ENCODE results near the gene SALL1. TPM values are rescaled to one million over a fixed set of nuclear protein-coding genes. Genes with fewer than 3 reads are reported as not detected.

Gene SALL1
- total RNA-seq, 1 donor from 2014 or later = 27.9 TPM

- ATAC-seq = no peak
- no peak for DNase-seq (ENCODE audit: low spot score)
These were observed 36.7 kb downstream of the SALL1 start for GRCh38 chr16:51114382-51114781.

GRCh38 chr16:51113236-51114125, 37.6 kb downstream of the SALL1 start:
- ATAC-seq (no peak), DNase-seq (ENCODE audit: low spot score) (no peak)

- ATAC-seq = peak; percentile 10
- no peak for DNase-seq (ENCODE audit: low spot score)
These were observed 38.7 kb downstream of the SALL1 start for GRCh38 chr16:51112323-51112722.

DNA sequence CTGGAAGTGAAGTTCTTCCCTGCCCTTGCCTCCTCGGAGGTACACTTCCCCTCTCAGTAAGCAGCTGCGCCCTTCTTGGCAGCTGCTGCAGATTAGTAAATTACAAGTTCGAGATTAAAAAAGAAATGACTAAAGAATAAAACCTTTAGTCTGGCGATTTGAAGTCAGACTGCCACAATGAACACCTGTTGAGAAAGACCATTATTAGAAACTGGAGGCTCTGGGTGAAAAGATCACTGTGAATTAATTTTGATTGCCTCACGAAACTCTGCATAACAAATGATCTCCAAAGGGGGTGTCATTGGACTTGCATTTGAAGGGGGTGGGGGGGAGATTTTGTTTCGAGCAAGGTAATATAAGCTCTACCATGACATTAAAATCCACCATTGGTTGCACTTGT, 39.3 kb downstream of the SALL1 start:
- ATAC-seq (no peak), DNase-seq (ENCODE audit: low spot score) (no peak)

GRCh38 chr16:51110700-51111157, 40.3 kb downstream of the SALL1 start:
- DNase-seq (ENCODE audit: low spot score) (no peak), ATAC-seq (peak; percentile 48)

DNA sequence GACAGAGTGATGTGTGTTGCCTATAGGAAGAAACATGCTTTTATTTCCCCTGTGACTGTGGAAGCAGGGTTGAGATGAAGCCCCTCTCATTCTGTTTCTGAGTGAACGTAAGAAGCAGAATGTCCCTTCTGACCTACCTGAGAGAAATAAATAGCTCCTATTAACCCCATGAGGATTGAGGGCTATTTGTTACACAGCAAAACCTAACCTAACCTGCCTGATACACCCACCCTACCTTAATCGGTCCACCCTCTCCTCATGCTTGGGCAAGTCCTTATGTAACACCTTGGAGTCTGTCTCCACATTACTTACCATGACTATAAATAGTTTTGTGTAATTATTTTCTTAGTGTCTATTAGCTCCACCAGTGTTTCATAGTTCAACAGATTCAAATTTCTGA, 41.9 kb downstream of the SALL1 start:
- DNase-seq (ENCODE audit: low spot score) (no peak), ATAC-seq (no peak)

GRCh38 chr16:51107742-51108141, 43.3 kb downstream of the SALL1 start:
- DNase-seq (ENCODE audit: low spot score) = no peak
- peak; percentile 74 for ATAC-seq

DNA sequence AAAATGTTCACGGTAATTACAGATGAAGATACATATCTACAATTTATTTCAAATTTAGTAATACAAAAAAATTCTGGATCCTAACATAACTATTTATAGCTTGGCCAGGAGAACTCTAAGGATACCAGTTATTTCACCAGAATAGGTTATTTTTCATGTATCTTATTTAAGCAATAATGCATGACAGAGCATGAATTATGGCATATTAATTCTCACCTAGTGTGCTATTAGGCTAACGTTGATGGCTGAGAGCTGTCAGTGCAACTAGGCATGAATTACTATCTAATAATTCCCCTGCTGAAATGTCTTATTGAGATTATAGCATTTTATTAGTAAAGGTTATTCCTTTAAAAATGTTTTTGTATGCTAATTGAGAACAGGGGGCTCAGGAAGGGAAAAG, 44.5 kb downstream of the SALL1 start:
- no peak for DNase-seq (ENCODE audit: low spot score)
- no peak for ATAC-seq

DNA sequence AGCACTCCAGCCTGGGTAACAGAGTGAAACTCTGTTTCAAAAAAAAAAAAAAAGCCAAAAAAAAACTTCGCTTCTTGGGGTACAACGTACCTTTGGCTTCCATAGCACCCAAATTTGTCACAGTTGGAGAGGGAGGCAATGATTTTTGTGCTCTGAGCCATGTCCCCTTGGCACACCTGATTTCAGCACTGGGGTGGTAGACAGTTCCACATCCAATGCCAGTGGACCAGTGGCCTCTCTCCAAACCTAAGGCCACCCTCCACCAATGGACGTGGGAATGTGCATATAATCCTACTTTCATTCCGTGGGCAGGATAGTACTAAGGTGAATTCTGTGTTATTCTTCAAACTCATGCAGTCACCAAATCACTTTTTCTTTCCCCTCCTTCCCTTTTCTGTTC, 47.5 kb downstream of the SALL1 start:
- ATAC-seq = no peak
- no peak for DNase-seq (ENCODE audit: low spot score)

DNA sequence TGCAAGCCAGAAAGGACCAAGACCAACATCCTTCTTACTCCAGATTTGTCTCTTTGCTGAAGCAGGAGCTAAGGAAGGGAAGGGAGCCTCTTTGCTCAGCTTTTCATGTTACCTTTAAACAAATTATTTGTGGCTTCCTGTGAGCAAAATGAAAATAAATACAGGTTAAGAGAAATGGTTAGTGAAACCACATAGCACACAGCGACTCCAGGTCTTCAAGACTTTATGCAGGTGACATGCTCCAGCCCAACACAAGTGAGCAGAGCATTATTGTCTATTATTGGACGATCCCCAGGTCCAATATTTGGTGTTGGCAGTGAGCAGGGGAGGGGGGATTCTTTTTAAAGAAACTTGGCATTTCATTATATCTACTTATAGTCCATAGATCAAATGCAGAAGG, 53.3 kb downstream of the SALL1 start:
- no peak for ATAC-seq

DNA sequence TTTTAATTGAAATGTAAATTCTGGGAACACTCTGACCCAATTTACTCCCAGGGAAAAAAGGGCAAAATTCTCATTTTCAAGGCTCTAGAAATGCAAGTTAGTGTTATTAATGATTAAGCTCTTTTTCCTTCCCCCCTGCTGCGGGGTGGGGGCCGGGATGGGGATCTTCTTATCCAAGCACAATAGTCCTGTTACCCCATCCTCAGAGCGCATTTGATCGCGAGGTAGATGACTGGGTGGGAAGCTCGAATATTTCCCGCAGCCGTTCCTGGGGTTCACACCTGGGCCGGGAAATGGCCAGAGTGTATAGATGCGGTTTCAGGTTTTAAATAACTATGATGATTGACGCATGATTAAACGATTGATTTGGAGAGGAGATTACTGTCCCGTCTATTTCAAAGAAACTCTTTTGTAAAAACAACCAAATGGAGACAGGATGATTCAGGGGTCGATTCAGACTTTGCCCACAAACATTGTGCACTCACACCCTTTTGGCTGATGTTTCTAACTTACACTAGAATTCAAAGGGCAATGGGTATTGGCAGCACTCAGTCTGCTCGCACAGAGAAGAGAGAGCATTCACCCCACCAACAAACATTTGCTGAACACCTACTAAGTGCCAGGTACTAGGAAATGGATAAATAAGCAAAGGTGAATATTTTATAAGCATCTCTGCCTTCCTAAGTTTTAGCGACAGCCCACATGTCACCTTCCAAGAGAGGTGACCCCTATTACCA, 55.0 kb downstream of the SALL1 start:
- DNase-seq (ENCODE audit: low spot score) = peak; percentile 73
- ATAC-seq = peak; percentile 78

More for the DNA sequence above, 53.3 kb downstream of the SALL1 start:
- no peak for DNase-seq (ENCODE audit: low spot score)

- ATAC-seq (peak; percentile 88), DNase-seq (ENCODE audit: low spot score) (peak; percentile 83)
These were observed 55.8 kb downstream of the SALL1 start for GRCh38 chr16:51095084-51095881.

DNA sequence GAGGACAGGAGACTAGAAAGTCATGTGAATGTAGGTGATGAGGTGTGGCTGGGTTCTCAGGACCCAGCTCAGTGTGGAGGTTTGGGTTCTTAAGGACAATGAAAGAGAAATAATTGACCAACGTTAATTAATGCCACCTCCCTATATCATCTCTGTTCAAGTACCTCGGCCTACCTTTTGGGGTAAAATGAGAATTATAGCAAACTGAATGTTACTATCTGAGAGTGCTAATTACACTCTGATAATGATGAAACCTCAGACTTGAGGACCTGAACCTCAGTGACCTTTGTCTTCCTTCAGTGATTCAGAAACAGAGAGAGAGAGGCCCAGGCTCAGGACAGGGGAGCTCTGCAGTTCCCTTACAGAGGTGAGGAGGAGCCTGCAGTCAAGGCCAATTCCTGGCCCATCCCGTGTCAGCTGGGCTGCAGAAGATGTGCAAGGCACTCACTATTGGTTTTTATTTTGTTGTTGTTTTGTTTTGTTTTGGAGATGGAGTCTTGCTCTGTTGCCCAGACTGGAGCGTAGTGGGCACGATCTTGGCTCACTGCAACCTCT, 57.3 kb downstream of the SALL1 start:
- no peak for DNase-seq (ENCODE audit: low spot score)
- ATAC-seq = no peak
